Ishikawa (cell line): ENCODE results near the gene TOMM7.
A peak's percentile ranks its signal among the peaks of the same experiment; 100 is the strongest.

ENCODE experiments used
- CEBPB ChIP-seq: IDR thresholded peaks from 2 replicates; pipeline ENCODE4 v1.6.1; 2012
- CREB1 ChIP-seq: IDR thresholded peaks from 2 replicates; pipeline ENCODE4 v1.6.1; 2012; ENCODE audit warnings: low read depth
- EGR1 ChIP-seq: IDR thresholded peaks from 2 replicates; pipeline ENCODE4 v1.6.1; 2012
- EP300 ChIP-seq: IDR thresholded peaks from 2 replicates; pipeline ENCODE4 v1.6.1; 2012; ENCODE audit warnings: borderline replicate concordance
- FOXM1 ChIP-seq: IDR thresholded peaks from 2 replicates; pipeline ENCODE4 v1.6.1; 2012; ENCODE audit warnings: low read depth, borderline replicate concordance
- NFIC ChIP-seq: IDR thresholded peaks from 2 replicates; pipeline ENCODE4 v1.6.1; 2012
- RAD21 ChIP-seq: IDR thresholded peaks from 2 replicates; pipeline ENCODE4 v1.6.1; 2012; ENCODE audit warnings: low read depth
- TAF1 ChIP-seq: IDR thresholded peaks from 2 replicates; pipeline ENCODE4 v1.6.1; 2012; ENCODE audit warnings: low read depth, mild to moderate bottlenecking
- TCF12 ChIP-seq: IDR thresholded peaks from 2 replicates; pipeline ENCODE4 v1.6.1; 2012; ENCODE audit warnings: low read depth
- TEAD4 ChIP-seq: IDR thresholded peaks from 2 replicates; pipeline ENCODE4 v1.6.1; 2012
- YY1 ChIP-seq: IDR thresholded peaks from 2 replicates; pipeline ENCODE4 v1.6.1; 2012; ENCODE audit warnings: low read depth
- ZBTB7A ChIP-seq: IDR thresholded peaks from 2 replicates; pipeline ENCODE4 v1.6.1; 2012; ENCODE audit warnings: low read depth
- TF ChIP-seq, protein P1 (sequence below): IDR thresholded peaks from 2 replicates; pipeline ENCODE4 v1.6.1; 2012
- TF ChIP-seq, protein P2 (sequence below): IDR thresholded peaks from 2 replicates; pipeline ENCODE4 v1.6.1; 2012
- TF ChIP-seq, protein P3 (sequence below): IDR thresholded peaks from 2 replicates; pipeline ENCODE4 v1.6.1; 2012; ENCODE audit warnings: low read depth, mild to moderate bottlenecking

Gene TOMM7

DNA sequence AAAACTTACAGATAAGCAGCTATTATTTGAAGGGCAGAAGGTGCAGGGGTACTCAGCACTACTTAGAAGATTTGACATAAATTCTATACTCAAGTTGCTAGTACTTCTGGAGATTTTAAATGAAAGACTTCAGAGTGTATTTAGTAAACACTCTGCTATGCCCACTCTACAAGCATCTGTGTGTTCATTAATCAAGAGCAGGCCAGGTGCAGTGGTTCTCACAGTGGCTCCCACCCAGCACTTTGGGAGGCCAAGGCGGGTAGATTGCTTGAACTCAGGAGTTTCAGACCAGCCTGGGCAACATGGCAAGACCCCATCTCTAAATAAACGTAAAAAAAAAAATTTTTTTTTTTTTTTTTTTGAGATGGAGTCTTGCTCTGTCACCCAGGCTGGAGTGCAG is 38.9 kb upstream of the TOMM7 start:
- TF ChIP-seq TEAD4 = no peak
- TF ChIP-seq CEBPB = no peak
- TF ChIP-seq, protein P1, sequence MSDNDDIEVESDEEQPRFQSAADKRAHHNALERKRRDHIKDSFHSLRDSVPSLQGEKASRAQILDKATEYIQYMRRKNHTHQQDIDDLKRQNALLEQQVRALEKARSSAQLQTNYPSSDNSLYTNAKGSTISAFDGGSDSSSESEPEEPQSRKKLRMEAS = no peak
- no peak for TF ChIP-seq CREB1
- no peak for TF ChIP-seq NFIC

DNA sequence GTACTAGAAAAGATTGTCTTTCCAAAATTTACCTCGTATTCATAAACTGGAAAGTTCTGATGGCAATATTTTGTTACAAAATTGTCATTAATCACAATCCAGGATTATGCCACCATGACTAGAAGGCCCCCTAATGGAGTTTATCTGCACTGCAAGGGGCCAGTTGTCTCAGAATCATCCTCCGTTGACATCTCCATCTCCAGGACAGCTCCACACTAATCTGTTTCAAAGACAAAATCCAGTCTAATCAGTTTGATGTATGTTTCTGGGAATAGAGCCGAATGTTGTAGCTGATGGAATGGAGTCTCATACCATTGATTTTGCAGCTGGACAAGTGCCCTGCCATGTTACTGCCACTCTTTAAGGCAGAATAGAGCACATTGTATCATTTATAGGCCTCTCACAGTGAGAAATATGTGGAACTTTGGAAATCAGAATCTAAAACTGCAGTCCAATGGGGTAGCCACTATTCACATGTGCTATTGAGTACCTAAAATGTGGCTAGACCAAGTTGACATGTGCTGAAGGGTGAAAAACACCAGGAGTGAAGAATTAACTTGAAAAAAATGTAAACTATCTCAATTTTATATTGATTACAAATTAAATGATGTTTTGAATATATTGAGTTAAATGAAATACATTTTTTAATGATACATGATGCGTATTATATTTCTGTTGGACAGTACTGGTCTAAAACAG is 38.3 kb upstream of the TOMM7 start:
- TF ChIP-seq RAD21 (peak; percentile 29; the same call in 1 of the 2 replicates), FOXM1 (no peak), CREB1 (no peak), TAF1 (no peak)

DNA sequence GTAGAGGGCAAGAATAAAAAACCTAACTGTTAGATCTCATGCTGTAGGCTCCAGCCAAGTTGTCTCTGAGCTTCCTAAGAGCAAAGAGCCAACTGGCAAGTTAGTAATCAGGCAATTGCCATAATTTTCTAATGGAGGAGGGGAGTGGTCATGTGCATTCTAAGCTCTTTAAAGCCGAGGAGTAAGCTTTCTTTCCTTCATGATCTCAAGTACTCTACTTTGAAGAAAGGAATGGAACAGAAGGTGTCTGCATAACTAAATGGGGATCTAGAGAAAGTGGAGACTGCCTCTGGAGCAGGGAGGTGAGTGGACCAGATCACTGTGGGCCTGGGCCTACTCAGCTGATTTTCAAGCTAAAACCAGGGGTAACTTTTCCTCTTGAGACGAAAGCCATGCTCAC is 37.7 kb upstream of the TOMM7 start:
- TF ChIP-seq TEAD4 = no peak
- no peak for TF ChIP-seq CEBPB
- TF ChIP-seq NFIC = no peak
- TF ChIP-seq TCF12 = no peak

DNA sequence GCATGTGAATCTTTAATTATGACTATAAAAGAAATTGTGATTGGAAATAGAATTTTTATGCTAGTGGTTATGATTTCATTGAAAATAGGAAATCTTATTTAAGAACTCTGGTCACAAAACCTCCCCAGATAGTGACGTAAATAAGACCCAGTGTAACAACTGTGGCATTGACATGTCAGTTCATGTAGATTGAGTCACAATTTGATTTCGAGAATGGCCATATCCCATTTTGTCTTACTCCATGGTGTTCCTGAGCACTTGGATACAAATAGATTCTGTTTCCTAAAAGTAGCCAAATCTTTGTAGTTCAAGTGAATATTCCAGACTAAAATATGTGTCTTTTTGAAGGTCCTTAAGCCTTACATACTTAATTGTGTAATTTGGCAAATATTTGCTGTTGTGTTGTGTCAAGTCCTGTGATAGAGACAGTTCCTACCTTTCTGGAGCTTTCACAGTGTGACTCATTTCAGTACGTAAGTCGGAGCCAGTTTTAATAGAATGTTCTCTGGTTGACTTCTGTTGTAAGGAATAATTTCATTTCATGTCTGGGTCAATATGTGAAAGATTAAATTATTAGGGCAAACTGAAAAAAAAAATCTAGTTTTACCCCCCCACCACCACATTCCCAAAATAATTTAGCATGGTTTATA is 37.1 kb upstream of the TOMM7 start:
- TF ChIP-seq, protein P2, sequence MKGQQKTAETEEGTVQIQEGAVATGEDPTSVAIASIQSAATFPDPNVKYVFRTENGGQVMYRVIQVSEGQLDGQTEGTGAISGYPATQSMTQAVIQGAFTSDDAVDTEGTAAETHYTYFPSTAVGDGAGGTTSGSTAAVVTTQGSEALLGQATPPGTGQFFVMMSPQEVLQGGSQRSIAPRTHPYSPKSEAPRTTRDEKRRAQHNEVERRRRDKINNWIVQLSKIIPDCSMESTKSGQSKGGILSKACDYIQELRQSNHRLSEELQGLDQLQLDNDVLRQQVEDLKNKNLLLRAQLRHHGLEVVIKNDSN = no peak

DNA sequence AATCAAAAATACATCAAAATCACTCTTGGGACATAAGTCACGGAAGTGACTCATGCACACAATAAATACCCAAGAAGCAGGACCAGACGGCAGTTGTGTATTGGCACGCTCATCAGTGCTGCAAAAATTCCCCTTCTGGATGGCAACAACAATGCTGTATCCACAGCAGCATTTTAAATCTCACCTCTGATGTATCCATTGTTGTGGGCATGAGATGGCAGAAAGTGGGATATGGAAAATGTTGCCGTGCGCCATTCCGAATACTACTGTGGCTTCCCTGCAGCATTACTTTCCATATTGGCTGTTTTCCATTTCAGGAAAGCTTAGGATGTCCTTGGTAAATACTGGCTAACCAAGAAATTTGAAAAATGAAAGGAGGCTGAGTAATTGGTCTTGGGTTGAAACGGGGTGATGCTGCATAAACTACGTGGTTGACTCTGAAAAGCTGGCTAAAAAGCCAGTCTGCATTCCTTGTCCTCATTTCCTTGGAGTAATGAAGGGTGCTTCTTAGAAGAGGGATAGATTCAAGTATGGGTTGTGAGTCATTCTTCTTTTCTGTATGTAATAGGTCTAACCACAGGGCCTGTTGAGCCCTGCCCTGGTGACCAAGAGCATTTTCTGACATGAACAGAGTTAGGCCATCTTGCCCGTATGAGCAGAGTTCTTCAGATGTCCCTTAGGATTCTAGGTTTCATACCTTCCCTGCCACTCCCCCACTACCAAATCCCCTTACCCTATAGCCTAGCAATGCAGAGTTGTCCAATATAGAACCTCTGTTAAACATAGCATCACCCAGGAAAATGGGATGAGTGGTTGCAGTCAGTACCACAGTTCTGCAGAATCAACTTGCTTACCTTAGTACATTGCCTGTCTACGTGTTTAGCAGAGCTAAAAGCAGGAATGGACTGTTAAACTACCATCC is 36.3 kb upstream of the TOMM7 start:
- TF ChIP-seq ZBTB7A = no peak
- TF ChIP-seq, protein P2 = no peak
- TF ChIP-seq FOXM1 = no peak
- TF ChIP-seq NFIC = no peak
- TF ChIP-seq TEAD4 = no peak
- no peak for TF ChIP-seq YY1
- TF ChIP-seq, protein P3, sequence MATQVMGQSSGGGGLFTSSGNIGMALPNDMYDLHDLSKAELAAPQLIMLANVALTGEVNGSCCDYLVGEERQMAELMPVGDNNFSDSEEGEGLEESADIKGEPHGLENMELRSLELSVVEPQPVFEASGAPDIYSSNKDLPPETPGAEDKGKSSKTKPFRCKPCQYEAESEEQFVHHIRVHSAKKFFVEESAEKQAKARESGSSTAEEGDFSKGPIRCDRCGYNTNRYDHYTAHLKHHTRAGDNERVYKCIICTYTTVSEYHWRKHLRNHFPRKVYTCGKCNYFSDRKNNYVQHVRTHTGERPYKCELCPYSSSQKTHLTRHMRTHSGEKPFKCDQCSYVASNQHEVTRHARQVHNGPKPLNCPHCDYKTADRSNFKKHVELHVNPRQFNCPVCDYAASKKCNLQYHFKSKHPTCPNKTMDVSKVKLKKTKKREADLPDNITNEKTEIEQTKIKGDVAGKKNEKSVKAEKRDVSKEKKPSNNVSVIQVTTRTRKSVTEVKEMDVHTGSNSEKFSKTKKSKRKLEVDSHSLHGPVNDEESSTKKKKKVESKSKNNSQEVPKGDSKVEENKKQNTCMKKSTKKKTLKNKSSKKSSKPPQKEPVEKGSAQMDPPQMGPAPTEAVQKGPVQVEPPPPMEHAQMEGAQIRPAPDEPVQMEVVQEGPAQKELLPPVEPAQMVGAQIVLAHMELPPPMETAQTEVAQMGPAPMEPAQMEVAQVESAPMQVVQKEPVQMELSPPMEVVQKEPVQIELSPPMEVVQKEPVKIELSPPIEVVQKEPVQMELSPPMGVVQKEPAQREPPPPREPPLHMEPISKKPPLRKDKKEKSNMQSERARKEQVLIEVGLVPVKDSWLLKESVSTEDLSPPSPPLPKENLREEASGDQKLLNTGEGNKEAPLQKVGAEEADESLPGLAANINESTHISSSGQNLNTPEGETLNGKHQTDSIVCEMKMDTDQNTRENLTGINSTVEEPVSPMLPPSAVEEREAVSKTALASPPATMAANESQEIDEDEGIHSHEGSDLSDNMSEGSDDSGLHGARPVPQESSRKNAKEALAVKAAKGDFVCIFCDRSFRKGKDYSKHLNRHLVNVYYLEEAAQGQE = no peak
- TF ChIP-seq EGR1 = no peak
- TF ChIP-seq CEBPB = no peak
- TF ChIP-seq EP300 = no peak
- TF ChIP-seq, protein P1 = no peak
- TF ChIP-seq CREB1 = no peak
- no peak for TF ChIP-seq TAF1
- no peak for TF ChIP-seq TCF12
- no peak for TF ChIP-seq RAD21

DNA sequence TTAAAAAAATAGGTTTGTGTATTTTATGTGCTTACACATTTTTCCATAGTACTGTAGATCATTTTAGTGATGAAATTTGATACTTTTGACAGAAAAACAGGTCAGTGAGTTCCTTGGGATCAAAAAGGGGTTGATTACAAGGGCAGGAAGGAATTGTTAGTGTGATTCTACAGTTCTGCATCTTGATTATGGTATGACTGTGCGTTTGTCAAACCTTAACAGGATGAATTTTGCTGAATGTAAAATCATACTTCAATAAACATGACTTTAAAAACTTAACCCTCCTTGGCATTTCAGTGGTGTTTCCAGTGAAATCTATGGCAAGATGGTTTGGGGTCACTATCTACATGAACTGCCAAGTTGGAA is 35.6 kb upstream of the TOMM7 start:
- TF ChIP-seq NFIC = no peak
- no peak for TF ChIP-seq FOXM1
- TF ChIP-seq, protein P3 = no peak
- no peak for TF ChIP-seq YY1
